Dermis blood vessel endothelial cell (primary cell): ENCODE data around the gene ARHGAP26. TPM values are rescaled to one million over a fixed set of nuclear protein-coding genes. Genes with fewer than 3 reads are reported as not detected.

Source experiments
- DNase-seq: peaks from one replicate; pipeline ENCODE4 v3.0.0; 2010
- total RNA-seq: library from RNA; depleted of rRNA; stranded (reverse); fragments of >200 nt; gene quantifications from 2 replicates; pipeline ENCODE4 v1.2.3, GENCODE V29; 2014

Gene ARHGAP26
- total RNA-seq, 1 donor from 2014 or later, result 51.7 TPM

DNA sequence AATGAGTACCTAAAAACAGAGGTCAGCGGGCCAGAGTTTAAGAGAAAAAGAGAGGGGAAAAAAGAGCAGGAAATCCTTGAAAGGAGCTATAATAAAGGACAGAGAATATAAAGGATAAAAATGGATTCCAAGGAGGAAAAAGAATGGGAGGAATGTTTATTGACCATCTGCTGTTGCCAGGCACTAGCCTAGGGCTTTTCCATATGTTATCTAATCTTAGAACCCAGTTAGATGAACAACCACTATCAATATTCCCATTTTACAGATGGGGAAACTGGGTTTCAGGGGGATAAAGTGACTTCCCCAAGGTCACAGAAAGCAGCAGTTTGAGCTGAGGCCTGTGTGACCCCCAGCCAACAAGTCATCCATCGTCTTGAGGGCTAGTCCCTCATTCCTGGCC lies 400.8 kb downstream of the ARHGAP26 start:
- DNase-seq, result no peak

DNA sequence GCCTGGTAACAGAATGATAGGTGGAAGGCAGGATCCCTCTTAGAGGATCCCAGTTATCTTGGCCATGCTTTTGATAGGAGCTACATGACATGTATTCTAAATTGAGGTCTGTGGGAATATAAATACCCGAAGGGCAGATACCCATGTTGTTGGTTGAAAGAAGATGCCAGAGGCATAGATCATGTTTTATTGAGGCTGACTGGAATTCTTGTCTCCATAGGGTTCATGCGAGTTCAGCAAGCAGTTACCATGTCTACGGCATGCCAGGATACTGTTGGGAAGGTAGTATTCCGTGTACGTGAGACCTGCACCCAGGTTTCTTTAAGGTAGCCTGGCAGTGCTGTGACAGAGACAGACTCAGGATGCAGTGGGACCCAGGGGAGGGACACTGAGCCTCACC lies 402.6 kb downstream of the ARHGAP26 start:
- DNase-seq, result no peak

- DNase-seq, result no peak
Measured at GRCh38 chr5:143173139-143173889, 403.1 kb downstream of the ARHGAP26 start.

GRCh38 chr5:143174714-143175398 lies 404.7 kb downstream of the ARHGAP26 start:
- DNase-seq, result no peak

GRCh38 chr5:143176048-143176447 lies 405.9 kb downstream of the ARHGAP26 start:
- DNase-seq, result no peak

GRCh38 chr5:143177263-143177983 lies 407.2 kb downstream of the ARHGAP26 start:
- DNase-seq, result no peak

DNA sequence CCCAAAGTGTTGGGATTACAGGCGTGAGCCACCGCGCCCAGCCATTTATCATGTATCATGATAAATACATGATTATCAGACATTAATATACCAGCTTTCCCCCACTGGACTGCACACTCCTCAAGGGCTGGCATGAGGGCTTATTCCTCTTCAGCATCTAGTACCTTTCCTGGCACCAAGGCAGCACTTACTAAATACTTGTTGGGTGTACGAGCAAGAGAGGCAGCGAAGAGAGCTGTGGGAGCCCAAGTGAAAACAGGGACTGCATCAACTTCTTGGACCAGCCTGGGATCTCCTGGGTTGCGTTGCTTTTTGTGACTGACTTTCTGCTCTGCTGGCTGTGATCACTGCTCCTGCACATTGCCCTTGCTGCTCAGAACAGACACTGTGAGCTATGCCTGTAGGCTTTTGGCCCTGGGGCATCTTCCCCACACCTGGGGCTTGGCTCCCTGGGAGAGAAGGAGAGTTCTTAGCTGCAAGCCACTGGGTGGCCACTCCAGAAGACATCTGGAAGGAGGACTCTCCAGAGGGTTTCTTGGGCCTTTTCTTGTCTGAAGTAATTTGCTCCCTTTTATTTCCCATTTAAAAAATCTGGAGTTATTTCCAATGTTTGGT lies 409.1 kb downstream of the ARHGAP26 start:
- no peak for DNase-seq

DNA sequence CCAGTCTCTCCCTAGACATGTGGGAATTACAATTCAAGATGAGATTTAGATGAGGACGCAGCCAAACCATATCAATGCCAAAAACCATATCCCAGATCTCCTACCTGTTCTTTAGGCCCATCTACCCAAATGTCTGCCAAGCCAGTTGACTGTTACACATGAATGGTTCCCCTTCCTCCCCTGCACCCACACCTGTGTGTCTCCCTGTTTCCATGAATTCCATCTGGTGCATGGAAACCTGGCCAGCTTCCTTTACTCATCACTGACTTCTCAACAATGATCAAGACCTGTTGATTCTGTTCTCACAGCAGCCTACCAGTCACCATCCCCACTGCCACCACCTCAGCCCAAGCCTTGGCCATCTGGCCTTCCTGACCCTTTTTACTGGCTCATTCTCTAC lies 410.6 kb downstream of the ARHGAP26 start:
- no peak for DNase-seq

GRCh38 chr5:143181173-143181572 lies 411.0 kb downstream of the ARHGAP26 start:
- DNase-seq, result no peak

DNA sequence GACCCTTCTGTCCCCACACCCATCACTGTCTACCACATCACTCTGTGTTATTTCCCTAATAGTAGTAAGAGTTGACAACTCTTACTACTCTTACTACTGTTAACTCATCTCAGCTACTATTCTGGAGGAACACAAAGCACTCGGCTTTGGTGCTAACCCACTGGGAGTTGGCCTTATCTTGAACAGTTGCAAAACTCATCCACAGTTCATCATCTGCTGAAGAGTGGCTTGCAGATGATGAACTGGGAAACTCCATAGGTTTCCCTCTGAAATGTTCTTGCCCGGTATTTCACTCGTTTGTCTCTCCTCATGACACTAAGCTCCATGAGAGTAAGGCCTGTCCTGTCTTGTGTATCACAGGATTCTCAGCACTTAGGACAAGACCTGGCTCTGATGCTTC lies 411.9 kb downstream of the ARHGAP26 start:
- DNase-seq, result no peak

- DNase-seq, result no peak
Measured at GRCh38 chr5:143182901-143183820, 413.0 kb downstream of the ARHGAP26 start.

GRCh38 chr5:143183989-143184388 lies 413.8 kb downstream of the ARHGAP26 start:
- no peak for DNase-seq

GRCh38 chr5:143186623-143187022 lies 416.4 kb downstream of the ARHGAP26 start:
- no peak for DNase-seq

DNA sequence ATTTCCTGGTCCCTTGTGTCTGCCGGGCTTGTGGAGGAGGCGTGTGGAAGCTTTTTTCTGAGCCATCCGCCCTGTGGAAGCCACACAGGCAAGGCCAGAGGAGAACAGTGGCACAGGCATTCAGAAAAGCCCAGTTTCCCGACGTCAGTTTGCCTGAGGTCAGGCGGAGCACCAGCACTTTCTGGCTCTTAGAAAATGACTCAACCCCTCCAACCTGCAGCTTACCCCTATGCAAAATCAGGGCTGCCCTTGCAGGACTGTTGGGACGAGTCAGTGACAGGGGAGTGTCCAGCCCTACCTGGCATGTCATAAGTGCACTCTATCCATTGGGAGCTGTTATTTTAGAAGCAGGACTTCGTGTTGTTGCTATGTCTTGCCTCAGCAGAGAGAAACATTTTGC lies 417.3 kb downstream of the ARHGAP26 start:
- no peak for DNase-seq

GRCh38 chr5:143188083-143188482 lies 417.9 kb downstream of the ARHGAP26 start:
- DNase-seq, result no peak

GRCh38 chr5:143188692-143189091 lies 418.5 kb downstream of the ARHGAP26 start:
- DNase-seq, result no peak

GRCh38 chr5:143190260-143190810 lies 420.2 kb downstream of the ARHGAP26 start:
- DNase-seq, result no peak

GRCh38 chr5:143191720-143192119 lies 421.5 kb downstream of the ARHGAP26 start:
- DNase-seq, result no peak

GRCh38 chr5:143192191-143192900 lies 422.2 kb downstream of the ARHGAP26 start:
- no peak for DNase-seq

DNA sequence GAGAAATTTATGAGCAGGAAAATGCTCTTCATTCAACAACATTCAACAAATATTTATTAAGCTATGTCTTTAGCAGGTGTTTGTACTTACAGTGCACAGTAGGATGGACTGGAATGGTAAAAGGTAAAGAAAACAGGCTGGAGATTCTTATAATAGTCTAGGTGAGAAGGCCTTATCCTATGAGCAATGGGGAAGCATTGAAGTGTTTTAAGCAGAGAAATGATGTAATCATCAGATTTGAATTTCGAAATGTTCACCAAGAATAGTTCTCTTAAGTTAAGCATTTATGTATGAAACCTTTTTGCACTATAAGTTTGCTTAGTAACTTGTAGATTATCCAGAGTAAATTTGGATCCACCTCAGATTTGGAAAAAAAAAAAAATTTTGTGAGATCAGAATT lies 424.0 kb downstream of the ARHGAP26 start:
- DNase-seq, result no peak

- DNase-seq, result no peak
Measured at GRCh38 chr5:143194713-143195112, 424.5 kb downstream of the ARHGAP26 start.
